A549 (cell line): ENCODE results near the gene FLII. TPM values are rescaled to one million over a fixed set of nuclear protein-coding genes. Genes with fewer than 3 reads are reported as not detected.

Experiments
- ATAC-seq, 2 experiments: fragments of 200-7000 bp in 1 of 2; fragments of >200 bp in 1 of 2; cut with Nextera tagmentation in 1 of 2; cut with Tn5 transposase in 1 of 2; 3 replicates each; pipeline versions ENCODE4 v1.8.0 to v1.9.1; 2018 to 2020; ENCODE audit warnings: mild to moderate bottlenecking in 1 of 2, moderate library complexity in 1 of 2
- CTCF ChIA-PET: fragments of 300-600 bp; sonication (Branson Sonifier 250); formaldehyde crosslinking; extraction: SDS; loops from one replicate; lab custom pipeline; 2021; ENCODE audit warnings: antibody characterized with exemption, inconsistent platforms; lab: Yijun Ruan, JAX
- POLR2A ChIA-PET: fragments of 350-600 bp; formaldehyde crosslinking; extraction: SDS; loops from one replicate; lab custom pipeline; 2021; ENCODE audit warnings: antibody characterized with exemption, inconsistent platforms; lab: Yijun Ruan, JAX
- DNase-seq, 2 experiments: peaks; one replicate each; pipeline versions ENCODE4 v3.0.0 to v3.0.0-alpha.2; 2011 to 2016; ENCODE audit warnings: low read depth in 1 of 2, low spot score in 1 of 2
- FAIRE-seq: peaks from 2 replicates; lab custom pipeline; 2011; peaks lifted over from hg19 to GRCh38; lab: Jason Lieb, UNC
- H3K27ac ChIP-seq, 2 experiments: fragments of >200 bp; sonication (Bioruptor Twin); formaldehyde crosslinking; 3 replicates each; pipeline ENCODE4 v1.5.1; 2016 to 2017
- H3K4me1 ChIP-seq: fragments of >200 bp; sonication (Bioruptor Twin); formaldehyde crosslinking; 3 replicates; pipeline ENCODE4 v1.6.1; 2016
- H3K4me2 ChIP-seq: fragments of >200 bp; sonication (Bioruptor Twin); formaldehyde crosslinking; 3 replicates; pipeline ENCODE4 v1.6.1; 2016
- H3K4me3 ChIP-seq: fragments of >200 bp; sonication (Bioruptor Twin); formaldehyde crosslinking; 3 replicates; pipeline ENCODE4 v1.5.1; 2016
- H3K9me3 ChIP-seq: fragments of >200 bp; sonication (Bioruptor Twin); formaldehyde crosslinking; 3 replicates; pipeline ENCODE4 v1.6.1; 2016
- CHD4 ChIP-seq: fragments of 200-600 bp; sonication (generic); IDR thresholded peaks from 2 replicates; pipeline ENCODE4 v1.6.1; 2016; ENCODE audit warnings: antibody characterized with exemption, mild to moderate bottlenecking, borderline replicate concordance
- EHMT2 ChIP-seq: fragments of 200-600 bp; sonication (generic); IDR thresholded peaks from 2 replicates; pipeline ENCODE4 v1.6.1; 2016; ENCODE audit warnings: antibody characterized with exemption, low read depth, mild to moderate bottlenecking, moderate library complexity
- ELK1 ChIP-seq: fragments of 150-350 bp; IDR thresholded peaks from 2 replicates; pipeline ENCODE4 v1.6.1; 2014; ENCODE audit warnings: low read depth, mild to moderate bottlenecking, low read length
- ESRRA ChIP-seq: fragments of 150-350 bp; IDR thresholded peaks from 2 replicates; pipeline ENCODE4 v1.6.1; 2014; ENCODE audit warnings: mild to moderate bottlenecking, low read length, borderline replicate concordance
- HES2 ChIP-seq: fragments of >200 bp; sonication (Bioruptor Twin); formaldehyde crosslinking; IDR thresholded peaks from 2 replicates; pipeline ENCODE4 v1.6.1; 2016
- HEYL ChIP-seq: fragments of 250-450 bp; sonication (Bioruptor Pico); IDR thresholded peaks from 2 replicates; pipeline ENCODE4 v1.8.0; 2021; ENCODE audit warnings: mild to moderate bottlenecking, moderate library complexity
- HMGXB4 ChIP-seq: fragments of 250-450 bp; sonication (Bioruptor Pico); IDR thresholded peaks from 2 replicates; pipeline ENCODE4 v1.5.0; 2021; ENCODE audit warnings: mild to moderate bottlenecking, moderate library complexity, borderline replicate concordance
- HOXA7 ChIP-seq: fragments of 250-450 bp; sonication (Bioruptor Pico); IDR thresholded peaks from 2 replicates; pipeline ENCODE4 v1.5.0; 2020; ENCODE audit warnings: mild to moderate bottlenecking, moderate library complexity
- JUNB ChIP-seq: fragments of >200 bp; sonication (Bioruptor Twin); formaldehyde crosslinking; IDR thresholded peaks from 2 replicates; pipeline ENCODE4 v1.6.1; 2016
- MAX ChIP-seq: IDR thresholded peaks from 2 replicates; pipeline ENCODE4 v1.6.1; 2012
- MAZ ChIP-seq: fragments of 150-350 bp; IDR thresholded peaks from 2 replicates; pipeline ENCODE4 v1.6.1; 2014; ENCODE audit warnings: antibody characterized with exemption, low read depth, low read length, borderline replicate concordance
- NPAS2 ChIP-seq: fragments of 250-450 bp; sonication (Bioruptor Pico); IDR thresholded peaks from 2 replicates; pipeline ENCODE4 v1.8.0; 2022; ENCODE audit warnings: mild to moderate bottlenecking, moderate library complexity, borderline replicate concordance
- POLR2AphosphoS2 ChIP-seq: conservative IDR thresholded peaks from 2 replicates; pipeline ENCODE4 v1.6.1; 2012; ENCODE audit warnings: low read length, improper control_type of control experiment, inconsistent platforms
- RAD21 ChIP-seq, 2 experiments: fragments of >200 bp in 1 of 2; sonication (Bioruptor Twin) in 1 of 2; formaldehyde crosslinking in 1 of 2; IDR thresholded peaks in 1 of 2; conservative IDR thresholded peaks in 1 of 2; 2 replicates in 1 of 2; 3 replicates in 1 of 2; pipeline ENCODE4 v1.6.1; 2012 to 2018; ENCODE audit warnings: inconsistent platforms in 1 of 2
- RARB ChIP-seq: fragments of 250-450 bp; sonication (Bioruptor Pico); IDR thresholded peaks from 2 replicates; pipeline ENCODE4 v1.8.0; 2021; ENCODE audit warnings: mild to moderate bottlenecking, moderate library complexity
- RCOR1 ChIP-seq: fragments of 150-350 bp; IDR thresholded peaks from 2 replicates; pipeline ENCODE4 v1.6.1; 2014; ENCODE audit warnings: antibody characterized with exemption, low read length, low read depth
- TFCP2L1 ChIP-seq: fragments of 250-450 bp; sonication (Bioruptor Pico); IDR thresholded peaks from 2 replicates; pipeline ENCODE4 v1.5.0; 2021; ENCODE audit warnings: mild to moderate bottlenecking
- ZNF302 ChIP-seq: fragments of 250-450 bp; sonication (Bioruptor Pico); IDR thresholded peaks from 2 replicates; pipeline ENCODE4 v1.9.0; 2021; ENCODE audit warnings: inconsistent platforms, mild to moderate bottlenecking, moderate library complexity
- ZSCAN20 ChIP-seq: fragments of 250-450 bp; sonication (Bioruptor Pico); IDR thresholded peaks from 2 replicates; pipeline ENCODE4 v1.8.0; 2022; ENCODE audit warnings: mild to moderate bottlenecking, moderate library complexity
- WGBS: methylation state at CpG from one replicate; pipeline ENCODE4 v1.1.6; 2017; ENCODE audit errors: missing lambda C conversion rate; 5-methylcytosine and 5-hydroxymethylcytosine counted together
- polyA plus RNA-seq, 4 experiments: library from polyadenylated mRNA; depleted of rRNA in 3 of 4; stranded (reverse); fragments of >200 nt; fragmentation: RNase III in 1 of 4; extraction: RNeasy Plus Mini Kit Qiagen cat#74134 plus additional on column Dnase treatment in 1 of 4; gene quantifications; 2 replicates in 3 of 4; 3 replicates in 1 of 4; pipeline ENCODE4 v1.2.3, GENCODE V29; 2011 to 2017

FLII gene
- polyA plus RNA-seq, 2 of the 4 experiments (the other 2 are of a cell fraction), result 253 to 280 TPM

- H3K4me3 ChIP-seq, result no peak overlapping the region
- no peak for TF ChIP-seq RARB
- TF ChIP-seq HMGXB4, result no peak
- no peak for TF ChIP-seq HES2
- TF ChIP-seq NPAS2 (CRISPR knock-in tag), result no peak
- no peak for TF ChIP-seq MAZ
- TF ChIP-seq ESRRA, result no peak
- TF ChIP-seq RAD21 (conservative IDR thresholded peaks at IDR 0.05 in 1 of 2, IDR thresholded peaks at IDR 0.05 in 1 of 2), result no peak
- no peak for TF ChIP-seq MAX
- no peak for TF ChIP-seq TFCP2L1
- TF ChIP-seq ZSCAN20, result no peak
- TF ChIP-seq HOXA7 (CRISPR knock-in tag), result no peak
- TF ChIP-seq ZNF302 (CRISPR knock-in tag), result no peak
- CTCF ChIA-PET, result interaction anchor here (0.6 to 1.2 kb wide), 7 partner anchors 10 to 113 kb away, joined by 3 to 4 read pairs (median 3); no protein-coding TSS in a partner anchor
- ATAC-seq, result no peak
- H3K27ac ChIP-seq, result no peak overlapping the region
- no peak overlapping the region for H3K4me2 ChIP-seq
- WGBS, result 92% methylated on average over 26 of the region's 27 CpGs
- DNase-seq, result no peak
- H3K9me3 ChIP-seq, result no peaks in the 10 kb centered on the region
- FAIRE-seq, result no peak
- POLR2A ChIA-PET, result interaction anchor here (1.2 kb wide), 1 partner anchor 71 kb away, joined by 3 read pairs; the partner anchor contains the start of gene ALKBH5
- peaks cover 14% of the 10 kb centered on the region for H3K4me1 ChIP-seq
Measured at GRCh38 chr17:18253947-18254821, 4.4 kb downstream of the FLII start.

GRCh38 chr17:18253187-18253884, 5.2 kb downstream of the FLII start:
- Histone ChIP-seq H3K4me3 (no peak overlapping the region), H3K9me3 (no peaks in the 10 kb centered on the region), H3K4me2 (no peak overlapping the region), H3K27ac (no peak overlapping the region), H3K4me1 (peaks cover 14% of the 10 kb centered on the region)
- TF ChIP-seq JUNB (no peak), ELK1 (no peak)
- ChIA-PET CTCF (interaction anchor here (0.7 to 1.0 kb wide), 2 partner anchors 11 to 66 kb away, joined by 3 read pairs; no protein-coding TSS in a partner anchor), POLR2A (no interaction called here)
- WGBS, result 88% methylated on average over 16 of the region's 16 CpGs
- no peak for FAIRE-seq
- no peak for DNase-seq
- ATAC-seq, result no peak

GRCh38 chr17:18252160-18252559, 6.4 kb downstream of the FLII start:
- CTCF ChIA-PET, result interaction anchor here (6.8 kb wide), 1 partner anchor 18 kb away, joined by 103 read pairs; no protein-coding TSS in a partner anchor
- DNase-seq, result no peak
- no peak overlapping the region for H3K4me3 ChIP-seq
- WGBS, result 90% methylated on average over 3 of the region's 5 CpGs
- TF ChIP-seq TFCP2L1 (no peak), ESRRA (no peak), CHD4 (no peak), EHMT2 (no peak), POLR2AphosphoS2 (no peak), RARB (no peak), RCOR1 (no peak), HEYL (CRISPR knock-in tag) (no peak)
- TF ChIP-seq, all 56 proteins: peak for 0
- Histone ChIP-seq H3K4me2 (no peak overlapping the region), H3K4me1 (peaks cover 15% of the 10 kb centered on the region), H3K9me3 (no peaks in the 10 kb centered on the region), H3K27ac (no peak overlapping the region)
- FAIRE-seq, result no peak
- POLR2A ChIA-PET, result no interaction called here
- ATAC-seq, result no peak
